HG03460 (cell line): ENCODE results near the gene SCAMP4.

Source experiments
- ATAC-seq: cut with Tn5 transposase; IDR thresholded peaks from one replicate; pipeline ENCODE4 v1.9.1; 2021; ENCODE audit not compliant: unreplicated experiment

The SCAMP4 gene

GRCh38 chr19:1954532-1954933 lies 49.3 kb downstream of the SCAMP4 start:
- ATAC-seq, result no peak

GRCh38 chr19:1955171-1956121 lies 50.2 kb downstream of the SCAMP4 start:
- ATAC-seq, result no peak

GRCh38 chr19:1956122-1956494 lies 50.9 kb downstream of the SCAMP4 start:
- ATAC-seq, result no peak

- ATAC-seq, result no peak
These were observed 51.8 kb downstream of the SCAMP4 start for GRCh38 chr19:1956868-1957492.

GRCh38 chr19:1957562-1958248 lies 52.5 kb downstream of the SCAMP4 start:
- no peak for ATAC-seq

- no peak for ATAC-seq
These were observed 54.9 kb downstream of the SCAMP4 start for GRCh38 chr19:1959928-1960589.

GRCh38 chr19:1961000-1961883 lies 56.0 kb downstream of the SCAMP4 start:
- no peak for ATAC-seq

- no peak for ATAC-seq
These were observed 57.5 kb downstream of the SCAMP4 start for GRCh38 chr19:1962674-1963073.

GRCh38 chr19:1967087-1967608 lies 61.9 kb downstream of the SCAMP4 start:
- no peak for ATAC-seq

GRCh38 chr19:1968279-1969175 lies 63.3 kb downstream of the SCAMP4 start:
- ATAC-seq, result no peak

GRCh38 chr19:1969176-1970002 lies 64.2 kb downstream of the SCAMP4 start:
- ATAC-seq, result no peak

GRCh38 chr19:1970003-1970805 lies 65.0 kb downstream of the SCAMP4 start:
- no peak for ATAC-seq

GRCh38 chr19:1970806-1971502 lies 65.8 kb downstream of the SCAMP4 start:
- no peak for ATAC-seq

GRCh38 chr19:1974381-1975161 lies 69.4 kb downstream of the SCAMP4 start:
- no peak for ATAC-seq

- ATAC-seq, result no peak
These were observed 69.9 kb downstream of the SCAMP4 start for GRCh38 chr19:1975162-1975480.
